Suppressor macrophage treated with lipopolysaccharide for 4 hours (primary cell): Measurements from ENCODE around the gene C4orf33.

Experiments
- DNase-seq: peaks from one replicate; pipeline ENCODE4 v3.0.0-alpha.2; 2020

The C4orf33 gene

DNA sequence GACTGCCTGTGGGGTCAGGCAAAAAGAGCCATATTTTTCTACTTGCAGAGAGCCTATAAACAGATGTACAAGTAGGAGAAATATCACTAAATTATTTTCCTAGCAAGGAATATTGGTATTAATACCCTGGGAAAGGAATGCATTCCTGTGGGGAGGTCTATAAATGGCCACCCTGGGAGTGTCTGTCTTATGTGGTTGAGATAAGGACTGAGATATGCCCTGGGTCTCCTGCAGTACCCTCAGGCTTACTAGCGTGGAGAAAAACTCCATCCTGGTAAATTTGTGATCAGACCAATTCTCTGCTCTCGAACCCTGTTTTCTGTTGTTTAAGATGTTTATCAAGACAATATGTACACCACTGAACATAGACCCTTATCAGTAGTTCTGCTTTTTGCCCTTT is 35.4 kb downstream of the C4orf33 start:
- no peak for DNase-seq

DNA sequence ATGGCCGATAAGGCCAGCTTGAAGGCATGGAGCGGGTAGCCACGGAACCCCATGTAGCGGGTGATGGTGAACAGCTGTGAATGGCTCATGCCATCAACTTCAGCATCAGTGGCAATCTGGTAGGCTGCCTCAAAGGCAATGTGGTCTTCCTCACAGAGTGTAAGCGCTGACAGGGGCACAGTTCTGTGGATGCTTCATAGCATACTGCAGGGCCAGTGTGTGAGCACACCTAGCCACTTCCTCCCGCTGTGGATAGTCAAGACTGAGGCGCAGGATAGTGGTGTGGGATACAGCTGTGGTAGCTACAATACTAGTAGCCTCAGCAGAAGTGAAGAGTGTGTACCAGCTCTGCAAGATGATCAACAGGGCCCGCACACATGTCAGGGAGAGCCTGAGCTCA is 40.5 kb downstream of the C4orf33 start:
- no peak for DNase-seq

DNA sequence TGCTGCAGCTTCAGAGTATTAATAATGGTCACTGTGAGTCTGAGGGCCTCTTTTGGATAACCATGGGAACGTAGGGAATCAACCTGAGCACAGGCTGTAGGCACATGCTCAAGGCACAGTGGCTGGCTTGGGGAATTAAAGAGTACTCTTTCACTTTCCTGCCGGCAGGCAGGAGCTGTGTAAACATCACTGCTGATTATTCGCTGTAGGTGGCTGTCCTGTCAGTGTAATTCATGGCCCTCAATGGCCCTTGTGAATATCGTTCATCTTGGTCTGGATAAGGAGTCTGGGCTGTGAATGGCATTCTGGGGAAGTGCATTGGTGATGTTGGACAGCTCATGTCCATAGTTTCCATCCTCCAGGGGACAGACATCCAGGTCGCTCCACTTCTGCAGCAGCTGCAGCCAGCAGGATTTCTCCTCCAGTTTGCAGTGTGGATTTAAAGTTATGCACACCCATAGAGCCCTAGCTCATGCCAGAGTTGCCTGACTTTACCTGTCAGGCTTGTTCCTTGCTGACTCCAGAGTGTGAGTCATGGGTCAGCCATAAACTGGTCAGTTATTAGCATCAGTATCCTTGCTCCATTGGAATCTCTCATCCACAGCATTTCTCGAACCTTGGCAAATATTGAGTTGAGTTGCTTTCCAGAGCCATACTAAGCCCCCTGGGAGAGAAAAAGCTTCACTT is 43.0 kb downstream of the C4orf33 start:
- no peak for DNase-seq

DNA sequence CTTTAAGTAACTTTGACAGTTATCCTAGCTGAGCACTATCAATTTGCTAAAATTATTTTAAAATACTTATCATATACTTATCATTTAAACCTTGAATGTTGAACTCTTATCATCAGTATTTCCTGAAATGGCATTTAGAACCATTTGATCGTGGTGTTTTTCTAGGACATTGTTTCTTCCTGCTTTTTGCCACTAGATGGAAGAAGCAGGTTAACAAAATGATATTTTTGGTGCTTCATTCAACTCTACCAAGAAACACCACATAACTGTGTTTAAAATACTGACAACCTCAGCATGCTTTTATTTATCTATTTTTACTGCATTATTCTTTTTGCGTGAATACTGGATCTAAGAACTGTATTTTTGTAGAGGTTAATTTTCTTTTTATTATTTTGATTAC is 44.6 kb downstream of the C4orf33 start:
- DNase-seq = no peak

DNA sequence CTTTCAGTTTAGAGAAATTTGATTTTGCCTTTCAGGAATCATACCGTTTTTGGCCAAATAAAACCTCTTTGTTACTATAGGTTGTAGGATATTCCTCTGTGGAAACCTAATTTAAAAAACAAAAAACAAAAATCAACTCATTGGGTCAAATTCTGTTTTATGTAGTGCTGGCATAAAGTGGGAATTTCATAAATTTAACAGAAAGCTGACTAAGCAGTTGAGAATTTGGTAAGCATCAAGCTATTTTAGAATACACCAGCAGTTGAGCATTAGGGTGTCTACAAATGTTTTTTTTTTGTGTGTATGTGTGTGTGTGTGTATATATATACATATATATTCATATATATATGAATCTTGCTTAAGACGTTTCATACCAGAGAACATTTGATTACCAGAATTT is 47.4 kb downstream of the C4orf33 start:
- no peak for DNase-seq

DNA sequence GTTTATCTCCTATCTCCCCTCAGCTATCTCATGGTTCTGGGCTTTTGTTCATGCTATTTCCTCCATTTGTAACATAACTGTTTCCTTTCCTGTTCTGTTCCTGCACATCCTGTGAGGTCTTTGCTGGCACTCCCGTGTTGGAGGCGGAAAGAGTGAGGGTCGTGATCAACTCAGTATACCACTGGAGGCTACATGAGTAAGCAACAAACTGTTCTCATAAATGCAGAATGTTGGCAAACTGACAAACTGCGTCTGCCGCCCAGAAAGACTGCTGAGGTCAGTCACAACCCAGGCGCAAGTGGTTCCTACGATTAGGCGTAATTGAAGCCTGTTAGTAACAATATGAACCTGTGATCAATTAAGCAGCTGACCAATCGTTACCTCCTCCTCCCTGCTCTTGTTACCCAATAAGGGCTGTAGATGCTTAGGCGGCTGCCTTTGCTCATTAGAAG is 48.8 kb downstream of the C4orf33 start:
- DNase-seq = no peak

DNA sequence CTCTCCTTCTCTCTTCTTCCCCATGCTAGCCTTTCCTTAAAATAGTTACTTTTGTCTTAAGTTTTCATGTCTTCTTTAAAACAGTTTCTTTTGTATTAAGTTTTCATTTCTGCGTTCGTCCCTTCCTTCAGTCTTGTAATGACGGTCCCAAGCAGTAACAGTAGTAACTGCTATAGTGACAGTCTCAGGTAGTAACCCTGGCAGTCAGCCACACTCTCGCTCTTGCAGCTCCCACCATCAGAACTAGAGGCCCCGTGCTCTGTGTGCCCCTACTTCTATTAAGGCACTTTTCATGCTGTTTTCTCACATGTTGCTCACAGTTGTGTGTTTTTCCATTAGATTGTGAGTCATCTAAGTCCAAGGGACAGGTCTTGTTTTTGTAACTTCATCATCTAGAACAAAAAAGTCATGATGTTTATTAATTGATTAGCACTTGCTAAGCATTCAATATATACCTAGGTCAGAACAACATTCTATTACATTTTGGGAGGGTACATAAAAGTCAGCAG is 49.3 kb downstream of the C4orf33 start:
- no peak for DNase-seq

DNA sequence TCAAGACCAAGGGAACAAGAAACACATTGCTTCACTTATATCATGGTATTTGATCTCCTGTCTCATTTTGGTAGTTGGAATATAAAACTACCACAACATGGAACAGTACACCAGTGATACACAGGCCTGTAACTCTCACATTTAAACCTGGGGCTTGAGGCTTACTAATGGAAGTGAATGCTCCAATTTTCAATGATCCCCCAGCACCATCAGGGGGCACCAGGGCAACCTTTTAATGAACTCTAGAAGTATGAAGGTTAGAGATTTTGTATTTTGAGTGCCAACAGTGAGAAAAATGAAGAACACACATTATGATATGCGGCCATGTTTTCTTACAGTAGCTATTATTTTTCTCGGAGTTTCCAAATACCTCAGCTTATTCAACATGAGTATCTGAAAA is 50.7 kb downstream of the C4orf33 start:
- no peak for DNase-seq

DNA sequence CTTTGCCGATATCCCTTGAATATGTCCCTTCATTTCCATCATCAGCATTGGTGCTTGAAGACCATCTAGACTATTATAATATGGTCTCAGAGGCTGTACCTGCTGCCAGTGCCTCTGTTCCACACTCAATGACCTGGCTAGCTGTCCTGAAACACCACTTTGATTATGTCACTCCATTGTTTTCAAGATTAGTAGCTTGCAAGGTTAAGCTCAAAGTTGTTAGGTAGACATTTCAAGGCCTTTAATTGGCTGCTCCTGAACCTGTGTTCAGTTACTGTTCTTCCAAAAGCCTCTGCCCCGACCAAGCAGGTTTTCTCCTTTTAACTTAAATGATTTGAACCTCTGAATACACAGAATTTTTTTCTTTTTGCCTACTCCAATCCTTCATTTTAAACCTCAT is 52.9 kb downstream of the C4orf33 start:
- DNase-seq = no peak

DNA sequence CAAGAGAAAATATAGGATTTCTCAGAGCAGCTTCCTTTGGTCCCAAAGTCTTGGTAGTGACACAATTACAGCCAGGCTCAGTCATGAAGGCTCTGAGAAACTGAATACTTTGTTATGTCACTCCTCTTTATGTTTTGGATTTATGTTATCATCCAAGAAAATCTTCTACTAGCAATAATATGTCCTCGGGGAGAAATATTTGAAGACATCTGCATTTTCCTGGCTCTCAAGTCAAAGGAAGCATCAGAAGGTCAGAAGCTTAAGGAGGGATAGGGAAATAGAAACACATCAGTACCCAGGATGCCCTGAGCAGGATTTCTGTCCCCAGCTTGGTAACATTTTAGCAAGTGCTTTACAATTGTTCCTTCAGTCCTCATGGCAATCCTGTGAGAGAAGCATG is 54.0 kb downstream of the C4orf33 start:
- DNase-seq = no peak

DNA sequence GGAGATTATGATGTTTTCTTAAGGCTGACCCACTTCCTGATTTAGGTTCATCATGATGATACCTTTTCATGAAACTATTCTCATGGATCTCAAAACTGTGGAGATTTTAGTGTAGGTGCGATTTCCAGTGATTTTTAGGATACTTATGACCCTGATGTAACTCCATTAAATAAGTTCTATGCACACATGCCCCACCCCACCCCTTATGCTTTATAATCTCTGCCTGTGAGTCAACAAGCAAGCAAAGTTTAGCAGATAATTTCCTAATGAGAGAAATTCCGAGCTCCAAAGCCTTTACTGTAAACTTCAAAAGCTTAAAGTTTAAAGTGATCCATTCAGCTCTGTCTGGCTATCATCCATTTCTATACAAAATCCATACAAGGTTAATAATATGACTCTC is 56.4 kb downstream of the C4orf33 start:
- no peak for DNase-seq

DNA sequence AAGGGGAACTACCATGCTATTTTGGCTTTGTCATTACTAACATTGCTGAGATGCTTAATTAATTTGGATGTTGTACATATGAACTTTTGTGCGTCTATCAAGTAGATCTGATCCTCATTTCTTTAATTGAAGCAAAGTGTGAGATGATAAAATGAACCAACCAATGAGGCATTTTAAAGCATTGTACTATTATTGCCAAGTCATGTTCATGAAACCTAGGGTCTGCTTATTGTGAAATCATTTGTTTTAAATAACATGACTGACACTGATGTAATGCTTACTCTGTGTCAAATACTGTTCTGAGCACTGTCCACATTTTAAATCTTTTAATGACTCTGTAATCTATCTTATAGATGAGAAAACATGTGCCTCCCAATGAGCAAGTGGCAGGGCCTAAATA is 57.7 kb downstream of the C4orf33 start:
- DNase-seq = no peak

DNA sequence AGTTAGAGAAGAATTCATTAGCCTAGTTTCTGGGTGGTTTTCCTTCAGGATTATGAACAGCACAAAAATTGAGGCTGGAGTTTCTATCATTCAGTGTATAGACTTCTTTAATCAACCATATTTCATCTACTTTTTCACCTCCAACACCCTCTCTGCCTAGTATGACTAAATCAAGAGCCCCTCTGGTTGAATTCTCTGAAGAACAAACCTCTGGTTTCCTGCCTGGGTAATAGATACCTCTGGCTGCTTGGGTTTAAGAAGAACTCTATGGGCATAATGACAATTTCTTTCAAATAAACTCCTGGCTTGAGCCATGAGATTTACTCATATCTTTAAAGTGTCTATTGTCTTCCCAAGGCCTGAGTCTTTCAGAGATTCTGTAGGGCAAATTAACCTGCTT is 66.5 kb downstream of the C4orf33 start:
- DNase-seq = no peak

DNA sequence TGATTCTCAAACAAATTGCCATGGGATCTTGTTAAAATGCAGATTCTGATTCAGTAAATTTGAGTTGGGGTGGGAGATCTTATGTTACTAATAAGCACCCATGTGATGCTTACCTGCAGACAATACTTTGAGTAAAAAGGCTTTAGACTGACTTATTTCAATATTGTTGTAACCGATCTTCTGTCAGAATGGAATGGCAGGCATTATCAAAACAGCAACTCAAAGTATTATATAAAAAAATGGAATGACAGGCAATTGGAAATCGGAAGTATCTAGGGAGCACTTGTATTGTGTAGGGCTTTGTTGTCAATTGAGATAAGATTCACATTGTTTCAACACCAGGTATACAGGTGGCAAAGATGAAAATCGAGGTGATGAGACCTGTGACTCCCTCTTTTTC is 67.5 kb downstream of the C4orf33 start:
- DNase-seq = no peak

DNA sequence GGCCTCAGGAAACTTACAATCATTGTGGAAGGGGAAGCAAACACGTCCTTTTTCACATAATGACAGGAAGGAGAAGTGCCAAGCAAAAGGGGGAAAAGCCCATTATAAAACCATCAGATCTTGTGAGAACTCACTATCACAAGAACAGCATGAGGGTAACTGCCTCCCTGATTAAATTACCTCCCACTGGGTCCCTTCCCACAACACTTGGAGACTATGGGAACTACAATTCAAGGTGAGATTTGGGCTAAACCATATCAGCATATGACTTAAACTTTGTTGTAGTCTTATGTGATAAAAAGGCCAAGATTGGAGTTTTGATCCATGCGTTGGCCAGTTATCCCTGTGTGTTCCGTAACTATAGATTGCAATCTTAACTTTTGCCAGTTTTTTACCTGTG is 68.3 kb downstream of the C4orf33 start:
- DNase-seq = no peak
